Right lobe of liver (tissue), 6 donors: ENCODE results near the gene KIT. TPM values are rescaled to one million over a fixed set of nuclear protein-coding genes. Genes with fewer than 3 reads are reported as not detected.

Source experiments
- ATAC-seq, 4 donors: fragments of 200-7000 bp; cut with Tn5 transposase; one replicate each; pipeline ENCODE4 v1.9.1; 2020; ENCODE audit warnings: mild to moderate bottlenecking in 4 of 4, moderate library complexity in 4 of 4
- DNase-seq, 3 donors: peaks; one replicate each; pipeline ENCODE4 v3.0.0-alpha.2; 2020
- H3K27ac ChIP-seq, 3 donors: fragments of 200-600 bp; one replicate each; pipeline ENCODE4 v1.8.0; 2022
- H3K27me3 ChIP-seq, 2 donors: fragments of 200-600 bp; one replicate each; pipeline ENCODE4 v1.8.0; 2022
- H3K36me3 ChIP-seq, 4 donors: fragments of 200-600 bp; sonication (generic) in 1 of 4; one replicate each; pipeline versions ENCODE4 v1.5.1 to v1.8.0; 2017 to 2022; ENCODE audit warnings: control low read depth in 1 of 4
- H3K4me1 ChIP-seq, 4 donors: fragments of 200-600 bp; sonication (generic) in 1 of 4; one replicate each; pipeline versions ENCODE4 v1.5.1 to v1.8.0; 2017 to 2022; ENCODE audit warnings: control low read depth in 1 of 4
- H3K4me3 ChIP-seq, 3 donors: fragments of 200-600 bp; one replicate each; pipeline ENCODE4 v1.8.0; 2022
- H3K9me3 ChIP-seq, 4 donors: fragments of 200-600 bp; sonication (generic) in 1 of 4; one replicate each; pipeline versions ENCODE4 v1.5.1 to v1.8.0; 2017 to 2022; ENCODE audit warnings: control low read depth in 1 of 4
- CTCF ChIP-seq, 4 donors: fragments of 200-600 bp in 3 of 4; fragments of 450-650 bp in 1 of 4; IDR thresholded peaks; one replicate each; pipeline versions ENCODE4 v1.5.1 to v1.8.0; 2016 to 2022; ENCODE audit warnings: antibody characterized with exemption in 4 of 4, mild to moderate bottlenecking in 2 of 4
- POLR2A ChIP-seq: fragments of 450-650 bp; IDR thresholded peaks from one replicate; pipeline ENCODE4 v1.6.1; 2017; ENCODE audit warnings: antibody characterized with exemption, mild to moderate bottlenecking
- WGBS: methylation state at CpG from one replicate; pipeline ENCODE4 v1.1.6; 2018; ENCODE audit warnings: low coverage, low lambda C conversion rate; ENCODE audit not compliant: insufficient coverage; ENCODE audit errors: missing lambda C conversion rate; 5-methylcytosine and 5-hydroxymethylcytosine counted together
- intact Hi-C, 2 donors: fragments of 100-400 bp; cut with DNase I; formaldehyde crosslinking; loops; one replicate each; pipeline versions ENCODE4 v1.11.2 to v1.14.1; 2022
- total RNA-seq, 6 experiments: library from RNA; depleted of rRNA in 2 of 6; stranded (reverse); fragments of >200 nt in 2 of 6; fragmentation: NEBNext Ultra II Directional in 3 of 6; extraction: Animal tissue kit (Norgen Biotek cat#: 25700) in 3 of 6; gene quantifications; one replicate each; pipeline versions ENCODE4 v1.1.0 to v1.2.4, GENCODE V29; 2016 to 2023
- donor health status: DM: no; HTN: yes; CAD: no.
- donor health status: DM: no; HTN: no; CAD: no.
- donor health status: DM: no; HTN: no; CAD: no.
- donor health status: DM: no; HTN: yes; CAD: no.
- donor health status: DM: no; HTN: yes; CAD: no.

The KIT gene
- total RNA-seq, 6 experiments from 2014 or later, result 0.19 to 1.6 (median 0.77) TPM

DNA sequence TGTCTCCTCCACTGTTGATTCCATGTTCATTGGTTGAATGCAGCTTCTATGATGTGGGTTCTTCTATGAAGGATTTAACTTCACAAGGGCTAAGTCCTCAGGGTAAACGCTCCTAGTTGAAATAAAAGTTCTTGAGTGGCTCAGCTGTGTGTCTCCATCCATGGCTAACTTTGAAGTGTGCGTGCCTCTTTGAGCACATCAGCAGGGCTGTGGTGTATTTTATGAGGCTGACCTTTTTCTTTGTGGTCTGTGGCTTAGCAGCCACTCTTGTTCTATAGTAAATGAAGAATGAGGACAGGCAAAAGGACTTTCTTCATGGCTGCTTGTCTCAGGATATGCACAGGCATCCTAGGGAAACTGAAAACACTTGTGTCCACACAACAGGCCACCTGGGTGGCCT lies 88.5 kb downstream of the KIT start:
- WGBS, result 23% methylated on average over 2 of the region's 2 CpGs
- TF ChIP-seq POLR2A, result no peak
- TF ChIP-seq CTCF (IDR thresholded peaks at IDR 0.05), result no peak
- H3K36me3 ChIP-seq, result no peaks in the 10 kb centered on the region
- H3K4me3 ChIP-seq, result no peak overlapping the region
- ATAC-seq, result no peak
- H3K4me1 ChIP-seq, result no peaks in the 10 kb centered on the region
- no peaks in the 10 kb centered on the region for H3K27me3 ChIP-seq
- H3K27ac ChIP-seq, result no peak overlapping the region
- DNase-seq, result no peak
- no peaks in the 10 kb centered on the region for H3K9me3 ChIP-seq
- intact Hi-C loops, result no loop called here

DNA sequence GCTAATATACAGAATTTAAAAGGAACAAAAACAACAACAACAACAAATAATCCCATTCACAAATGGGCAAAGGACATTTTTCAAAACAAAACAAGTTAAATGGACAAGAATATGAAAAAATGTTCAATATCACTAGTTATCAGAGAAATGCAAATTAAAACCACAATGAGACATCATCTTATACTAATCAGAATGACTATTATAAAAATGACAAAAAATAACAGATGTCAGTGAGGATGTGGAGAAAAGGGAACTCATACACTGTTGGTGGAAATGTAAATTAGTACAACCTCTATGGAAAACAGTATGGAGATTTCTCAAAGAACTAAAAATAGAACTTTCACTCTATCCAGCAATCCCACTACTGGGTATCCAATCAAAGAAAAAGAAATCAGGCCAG lies 92.6 kb downstream of the KIT start:
- ATAC-seq (no peak), DNase-seq (no peak)
- Histone ChIP-seq H3K9me3 (no peaks in the 10 kb centered on the region), H3K36me3 (no peaks in the 10 kb centered on the region), H3K27me3 (no peaks in the 10 kb centered on the region), H3K4me3 (no peak overlapping the region), H3K27ac (no peak overlapping the region), H3K4me1 (no peaks in the 10 kb centered on the region)
- intact Hi-C loops, result no loop called here
- TF ChIP-seq CTCF (IDR thresholded peaks at IDR 0.05) (no peak), POLR2A (no peak)

DNA sequence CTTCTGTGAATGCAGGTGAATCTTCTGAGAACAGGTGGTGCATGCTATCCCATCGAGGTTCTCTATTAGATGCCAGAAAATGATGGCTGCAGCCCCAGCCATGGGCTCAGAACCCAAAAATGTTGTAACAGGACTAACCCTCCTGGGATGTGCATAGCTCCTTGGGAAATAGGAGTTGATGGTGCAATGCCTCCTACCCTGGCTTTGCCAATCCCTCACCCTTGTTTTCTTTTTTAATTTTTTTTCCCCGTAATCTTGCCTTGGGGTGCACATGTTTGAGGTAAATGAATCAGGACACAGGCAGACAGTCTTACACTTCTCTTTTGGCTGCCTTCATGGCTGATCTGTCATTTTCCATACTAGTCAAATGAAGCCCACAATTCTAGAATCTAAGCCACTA lies 96.6 kb downstream of the KIT start:
- no peak for TF ChIP-seq POLR2A
- no peak for TF ChIP-seq CTCF (IDR thresholded peaks at IDR 0.05)
- no peaks in the 10 kb centered on the region for H3K27me3 ChIP-seq
- DNase-seq (no peak), ATAC-seq (no peak)
- no peaks in the 10 kb centered on the region for H3K36me3 ChIP-seq
- WGBS, result 58% methylated on average over 2 of the region's 2 CpGs
- intact Hi-C loops, result no loop called here
- H3K9me3 ChIP-seq, result no peaks in the 10 kb centered on the region
- no peak overlapping the region for H3K4me3 ChIP-seq
- no peaks in the 10 kb centered on the region for H3K4me1 ChIP-seq
- no peak overlapping the region for H3K27ac ChIP-seq

- Histone ChIP-seq H3K27me3 (no peaks in the 10 kb centered on the region), H3K36me3 (no peaks in the 10 kb centered on the region), H3K4me1 (peaks cover 0 to 2% (median 0%) of the 10 kb centered on the region in 4 donors), H3K9me3 (no peaks in the 10 kb centered on the region), H3K27ac (no peak overlapping the region), H3K4me3 (no peak overlapping the region)
- no peak for DNase-seq
- WGBS, result 100% methylated on average over 1 of the region's 3 CpGs
- intact Hi-C loops, result no loop called here
- no peak for TF ChIP-seq CTCF (IDR thresholded peaks at IDR 0.05)
- no peak for TF ChIP-seq POLR2A
- no peak for ATAC-seq
Measured at GRCh38 chr4:54764476-54764875, 106.7 kb downstream of the KIT start.

DNA sequence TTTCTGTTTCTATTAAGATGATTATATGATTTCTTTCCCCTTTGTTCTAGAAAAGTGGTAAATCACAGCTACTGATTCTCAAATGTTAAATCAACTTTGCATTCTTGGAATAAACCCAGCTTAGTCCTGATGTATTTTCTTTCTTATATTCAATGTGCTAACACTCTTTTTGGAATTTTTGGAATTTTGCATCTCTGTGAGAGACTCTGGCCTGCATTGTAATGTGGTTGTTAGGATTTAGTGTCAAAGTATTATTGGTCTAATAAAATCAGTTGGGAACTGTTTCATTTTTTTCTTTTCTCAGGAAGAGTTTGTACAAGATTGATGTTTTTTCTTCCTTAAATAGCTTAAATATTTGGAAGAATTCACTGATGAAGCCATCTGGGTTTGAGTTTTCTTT lies 109.6 kb downstream of the KIT start:
- Histone ChIP-seq H3K4me1 (peaks cover 0 to 2% (median 0%) of the 10 kb centered on the region in 4 donors), H3K4me3 (no peak overlapping the region), H3K36me3 (no peaks in the 10 kb centered on the region), H3K9me3 (no peaks in the 10 kb centered on the region), H3K27ac (no peak overlapping the region), H3K27me3 (no peaks in the 10 kb centered on the region)
- DNase-seq (no peak), ATAC-seq (no peak)
- TF ChIP-seq CTCF (IDR thresholded peaks at IDR 0.05) (no peak), POLR2A (no peak)
- intact Hi-C loops, result no loop called here
